ENCODE results near the gene ICAM3. TPM values are rescaled to one million over a fixed set of nuclear protein-coding genes. Genes with fewer than 3 reads are reported as not detected.

The ICAM3 gene
- total RNA-seq, 1 experiment from 2014 or later: 46.9 TPM

DNA sequence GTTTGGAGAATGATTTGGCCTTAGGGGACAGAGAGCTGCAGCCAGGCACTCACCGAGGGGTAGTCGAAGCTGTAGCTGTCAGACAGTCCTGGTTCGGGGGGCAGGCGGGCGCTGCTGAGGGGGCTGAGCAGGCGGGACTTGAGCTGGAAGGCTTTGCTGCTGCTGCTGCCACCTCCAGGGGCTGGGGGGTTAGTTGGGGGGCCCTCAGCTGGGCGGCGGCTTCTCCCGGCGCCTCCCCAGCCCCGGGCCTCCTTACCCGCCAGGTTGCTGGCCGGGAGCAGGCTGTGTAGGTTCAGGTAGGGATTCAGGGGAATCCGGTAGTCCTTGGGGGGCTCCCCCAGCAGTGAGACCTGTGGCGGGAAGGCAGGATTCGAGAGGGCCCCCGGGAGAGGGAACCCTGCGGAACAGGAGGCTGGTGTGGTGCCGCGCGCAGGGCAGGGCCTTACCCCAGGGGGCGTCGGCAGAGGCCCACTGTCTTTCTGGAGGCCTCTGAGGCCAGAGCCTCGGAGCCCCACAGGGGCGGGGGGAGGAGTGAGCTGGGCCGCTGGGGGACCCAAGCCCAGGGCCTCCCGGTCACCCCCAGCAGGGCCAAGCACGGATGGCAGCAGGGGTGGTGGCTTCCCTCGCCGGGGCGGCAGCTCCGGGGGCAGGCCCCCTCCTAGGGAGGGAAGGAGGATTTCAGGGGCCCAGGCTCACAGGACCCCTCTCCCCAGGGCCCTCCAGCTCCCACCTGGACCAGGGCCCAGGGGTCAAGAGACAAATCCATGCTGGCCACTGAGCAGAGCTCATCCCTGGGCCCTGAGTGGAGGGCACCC, 18.6 kb downstream of the ICAM3 start:
- TF ChIP-seq EZH2phosphoT487 (IDR thresholded peaks at IDR 0.05; ENCODE audit: borderline replicate concordance, low read length) (no peak), CTCF (conservative IDR thresholded peaks at IDR 0.05; ENCODE audit: low read depth, low read length) (no peak)
- no peak overlapping the region for H3K9ac ChIP-seq (ENCODE audit: low read length)

GRCh38 chr19:10318807-10319682, 20.4 kb downstream of the ICAM3 start:
- H3K27ac ChIP-seq (ENCODE audit: low read length): no peak overlapping the region
- H3K36me3 ChIP-seq (ENCODE audit: low read depth, low read length): peaks cover 33% of the 10 kb centered on the region
- no peaks in the 10 kb centered on the region for H3F3A ChIP-seq (ENCODE audit: low read length, unreplicated experiment)
- ChIA-PET CTCF (no interaction called here), POLR2A (ENCODE audit: unreplicated experiment) (interaction anchor here (0.5 kb wide), 1 partner anchor 142 kb away, joined by 7 read pairs; no protein-coding TSS in a partner anchor)
- no peak overlapping the region for H2AFZ ChIP-seq (ENCODE audit: low read length)
- intact Hi-C loops (cut with micrococcal nuclease): no loop called here
- TF ChIP-seq EZH2 (IDR thresholded peaks at IDR 0.05; ENCODE audit: low read length, unreplicated experiment): no peak
- BruUV-seq (replicated peaks): no TSS peak
- no peaks in the 10 kb centered on the region for H3K9me2 ChIP-seq (replicated peaks; ENCODE audit: low read length)
- no peak for DNase-seq
- H3K9me3 ChIP-seq (ENCODE audit: low read length): no peaks in the 10 kb centered on the region
- no peaks in the 10 kb centered on the region for H3K27me3 ChIP-seq (ENCODE audit: low read length)
- no peaks in the 10 kb centered on the region for H4K20me1 ChIP-seq (ENCODE audit: low read length)
- H3K79me2 ChIP-seq (ENCODE audit: low read length): peaks cover 15% of the 10 kb centered on the region
- no peak overlapping the region for H3K9ac ChIP-seq (ENCODE audit: low read length)
- no peak overlapping the region for H3K4me3 ChIP-seq (ENCODE audit: low read length)
- no peak for ATAC-seq
- no peak overlapping the region for H3K4me2 ChIP-seq (ENCODE audit: low read length)
- peaks cover 10% of the 10 kb centered on the region; the same call in 1 of the 2 replicates for H3K4me1 ChIP-seq (ENCODE audit: insufficient read depth, low read length)

More for the DNA sequence above, 18.6 kb downstream of the ICAM3 start:
- Histone ChIP-seq H3F3A (ENCODE audit: low read length, unreplicated experiment) (no peaks in the 10 kb centered on the region), H3K27ac (ENCODE audit: low read length) (no peak overlapping the region), H3K79me2 (ENCODE audit: low read length) (no peaks in the 10 kb centered on the region), H3K9me2 (replicated peaks; ENCODE audit: low read length) (no peaks in the 10 kb centered on the region), H3K27me3 (ENCODE audit: low read length) (no peaks in the 10 kb centered on the region), H3K9me3 (ENCODE audit: low read length) (no peaks in the 10 kb centered on the region), H3K36me3 (ENCODE audit: low read depth, low read length) (peaks cover 48% of the 10 kb centered on the region), H3K4me3 (ENCODE audit: low read length) (no peak overlapping the region), H3K4me1 (ENCODE audit: insufficient read depth, low read length) (peaks cover 4% of the 10 kb centered on the region; the same call in 1 of the 2 replicates), H2AFZ (ENCODE audit: low read length) (no peak overlapping the region), H3K4me2 (ENCODE audit: low read length) (no peak overlapping the region), H4K20me1 (ENCODE audit: low read length) (no peaks in the 10 kb centered on the region)
- DNase-seq (no peak), ATAC-seq (no peak)
- ChIA-PET POLR2A (ENCODE audit: unreplicated experiment) (no interaction called here), CTCF (no interaction called here)
- no TSS peak for BruUV-seq (replicated peaks)
- intact Hi-C loops (cut with micrococcal nuclease): no loop called here

DNA sequence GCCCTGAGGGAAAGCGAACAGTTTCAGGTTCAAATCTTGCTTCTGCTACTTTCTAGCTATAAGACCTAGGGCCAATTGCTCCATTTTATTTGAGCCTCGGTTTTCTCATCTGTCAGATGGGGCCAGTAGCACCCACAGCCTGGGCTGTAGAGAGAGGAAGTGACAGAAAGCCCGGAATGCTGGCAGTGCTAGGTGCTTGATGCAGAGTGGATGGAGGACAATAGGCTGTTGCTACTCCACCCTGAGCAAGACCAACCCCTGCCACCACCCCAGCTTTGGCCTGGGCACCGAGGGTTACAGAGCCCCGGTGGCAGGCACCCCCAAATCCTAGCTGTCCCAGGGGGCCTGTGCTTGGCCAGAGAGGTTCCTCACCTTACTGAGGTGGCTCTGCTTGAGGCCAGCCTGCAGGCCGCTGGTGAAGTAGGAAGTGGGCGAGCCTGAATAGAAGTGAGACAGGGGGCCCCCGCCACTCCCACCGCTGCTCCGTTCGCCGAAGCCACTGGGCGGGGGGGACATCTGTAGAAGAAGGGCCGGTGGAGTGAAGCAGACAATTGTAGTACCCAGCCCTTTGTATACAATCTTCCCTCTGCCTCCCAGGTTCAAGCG, 21.5 kb downstream of the ICAM3 start:
- DNase-seq: no peak
- no peak overlapping the region for H3K4me3 ChIP-seq (ENCODE audit: low read length)
- peaks cover 30% of the 10 kb centered on the region for H3K36me3 ChIP-seq (ENCODE audit: low read depth, low read length)
- no peak overlapping the region for H3K9ac ChIP-seq (ENCODE audit: low read length)
- no peak overlapping the region for H3K4me2 ChIP-seq (ENCODE audit: low read length)
- no peaks in the 10 kb centered on the region for H4K20me1 ChIP-seq (ENCODE audit: low read length)
- no peak for TF ChIP-seq CTCF (conservative IDR thresholded peaks at IDR 0.05; ENCODE audit: low read depth, low read length)
- TF ChIP-seq EZH2 (IDR thresholded peaks at IDR 0.05; ENCODE audit: low read length, unreplicated experiment): no peak
- TF ChIP-seq EZH2phosphoT487 (IDR thresholded peaks at IDR 0.05; ENCODE audit: borderline replicate concordance, low read length): no peak
- H3K9me2 ChIP-seq (replicated peaks; ENCODE audit: low read length): no peaks in the 10 kb centered on the region
- no peaks in the 10 kb centered on the region for H3F3A ChIP-seq (ENCODE audit: low read length, unreplicated experiment)
- ChIA-PET POLR2A (ENCODE audit: unreplicated experiment) (interaction anchor here (0.6 kb wide), 1 partner anchor 10 kb away, joined by 8 read pairs; no protein-coding TSS in a partner anchor), CTCF (no interaction called here)
- ATAC-seq: no peak
- H3K4me1 ChIP-seq (ENCODE audit: insufficient read depth, low read length): peaks cover 10% of the 10 kb centered on the region; the same call in 1 of the 2 replicates
- H3K9me3 ChIP-seq (ENCODE audit: low read length): no peaks in the 10 kb centered on the region
- H2AFZ ChIP-seq (ENCODE audit: low read length): no peak overlapping the region
- H3K79me2 ChIP-seq (ENCODE audit: low read length): peaks cover 15% of the 10 kb centered on the region
- no peaks in the 10 kb centered on the region for H3K27me3 ChIP-seq (ENCODE audit: low read length)
- H3K27ac ChIP-seq (ENCODE audit: low read length): no peak overlapping the region
- BruUV-seq (replicated peaks): no TSS peak
- intact Hi-C loops (cut with micrococcal nuclease): no loop called here

Data from PC-3 (cell line).